NCI-H526 treated with DMSO at 0.1 percent for 48 hours (cell line): ENCODE measurements around the gene ISOC2.

Experiments used
- DNase-seq: peaks from one replicate; lab custom pipeline; 2025; lab: John Stamatoyannopoulos, UW

The ISOC2 gene

DNA sequence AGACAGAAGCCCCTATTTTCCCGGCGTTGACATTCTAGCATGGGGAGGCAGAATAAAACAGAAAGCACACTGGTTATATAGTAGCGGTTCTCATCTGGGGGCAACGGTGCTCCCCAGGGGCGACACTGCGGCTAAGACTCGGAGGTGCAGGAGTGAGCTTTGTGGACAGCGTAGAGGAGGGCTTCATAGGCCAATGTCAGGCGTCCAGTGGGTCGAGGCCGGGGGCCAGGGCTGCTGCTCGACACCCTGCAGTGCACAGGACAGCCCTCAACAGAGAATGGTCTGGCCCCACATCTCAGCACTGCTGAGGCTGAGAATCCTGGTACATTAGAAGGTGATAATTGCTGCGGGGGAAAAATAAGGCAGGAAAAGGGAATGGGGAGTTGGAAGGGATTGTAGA lies 16.5 kb upstream of the ISOC2 start:
- DNase-seq = no peak

DNA sequence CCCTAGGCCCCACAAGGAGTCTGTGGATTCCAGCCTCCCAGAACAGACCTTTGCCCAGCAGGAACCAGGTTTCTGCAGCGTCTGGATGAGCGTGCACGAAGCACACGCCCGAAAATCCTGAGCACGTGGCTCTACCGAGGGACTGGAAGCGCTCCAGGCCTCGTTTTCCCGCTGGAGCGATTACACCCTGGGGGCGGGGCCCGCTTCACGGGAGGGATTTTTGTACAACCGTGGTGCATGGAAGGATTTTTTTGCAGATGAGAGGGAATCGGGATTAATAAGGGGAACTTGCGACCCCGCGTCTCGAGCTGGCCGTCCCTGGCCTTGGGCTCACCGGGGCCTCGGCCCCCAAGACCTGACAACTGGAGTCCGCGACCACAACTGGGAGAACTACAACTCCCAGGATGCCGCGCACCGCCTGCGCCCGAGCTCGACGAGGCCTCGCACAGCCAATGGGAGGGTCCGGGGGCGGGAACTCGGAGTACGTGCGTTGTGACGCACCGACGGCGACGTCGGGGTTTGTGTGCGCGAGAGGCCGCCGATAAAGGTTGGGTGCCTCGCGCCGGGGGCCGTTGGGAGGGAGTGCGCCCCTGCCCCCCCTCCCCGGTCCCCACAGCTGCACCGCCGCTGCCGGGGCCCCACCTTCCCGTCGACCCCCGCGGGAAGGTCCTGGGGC lies 14.8 kb upstream of the ISOC2 start, which contains the start of gene ZNF628:
Gene ZNF628, plus strand, starts transcription at position 518 of the 676 bp plus-strand sequence. CDS start 3,294 bp downstream, outside the sequence.
- peak; percentile 93 for DNase-seq

GRCh38 chr19:55474269-55475265 lies 13.1 kb upstream of the ISOC2 start:
- no peak for DNase-seq

- DNase-seq = no peak
These were observed 12.0 kb upstream of the ISOC2 start for GRCh38 chr19:55473225-55474012.

DNA sequence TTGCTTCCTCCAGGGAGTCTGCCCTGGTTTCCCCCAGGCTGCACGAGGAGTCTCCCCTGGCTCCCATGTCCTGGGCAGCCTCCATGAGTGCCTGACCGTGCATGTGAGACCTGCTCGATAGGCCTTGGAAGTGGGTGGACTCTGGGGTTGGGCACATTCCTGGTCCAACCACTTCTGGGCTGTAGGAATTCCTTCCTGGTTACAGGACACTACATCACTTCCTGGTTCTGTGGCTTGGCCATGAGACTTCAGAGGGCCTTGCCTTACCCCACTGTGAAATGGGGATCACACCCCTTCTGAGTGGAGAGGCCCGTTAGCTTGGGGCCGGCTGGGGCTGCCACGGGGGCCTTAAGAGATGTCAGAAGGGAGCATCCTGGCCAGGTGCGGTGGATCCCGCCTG lies 11.0 kb upstream of the ISOC2 start:
- DNase-seq = no peak

DNA sequence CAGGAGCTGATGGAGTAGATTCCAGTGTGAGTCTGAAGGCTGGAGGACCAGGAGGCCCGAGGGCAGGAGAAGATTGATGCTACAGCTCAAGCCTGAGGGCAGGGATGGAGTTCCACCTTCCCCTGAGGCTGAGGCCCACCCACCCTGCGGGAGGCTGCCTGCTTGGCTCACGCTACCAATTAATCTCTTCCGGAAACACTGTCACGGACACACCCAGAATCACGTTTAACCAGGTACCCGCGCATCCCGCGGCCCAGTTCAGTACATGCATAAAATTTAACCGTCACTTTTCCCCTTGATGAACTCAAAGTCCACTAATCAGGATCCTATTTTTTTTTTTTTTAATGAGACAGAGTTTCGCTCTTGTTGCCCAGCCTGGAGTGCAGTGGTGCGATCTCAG lies 9.8 kb upstream of the ISOC2 start:
- no peak for DNase-seq

DNA sequence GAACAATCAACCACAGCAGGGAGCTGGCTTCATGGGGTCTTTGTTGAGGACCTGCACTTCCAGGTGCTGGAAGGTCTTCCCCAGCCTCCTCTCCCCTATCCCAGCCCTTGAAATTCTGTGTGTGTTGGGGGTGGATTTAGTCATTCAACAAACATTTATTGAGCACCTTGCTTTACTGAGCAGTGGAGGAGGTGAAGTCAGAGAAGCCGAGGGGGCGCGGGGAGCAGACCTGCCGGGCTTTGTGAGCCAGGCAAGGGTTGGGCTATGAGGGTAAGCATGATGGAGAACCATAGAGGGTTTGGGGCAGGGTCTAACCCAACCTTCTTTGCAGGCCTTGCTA lies 6.6 kb upstream of the ISOC2 start:
- no peak for DNase-seq

GRCh38 chr19:55467236-55468053 lies 6.0 kb upstream of the ISOC2 start:
- DNase-seq = no peak

- no peak for DNase-seq
These were observed 4.8 kb upstream of the ISOC2 start for GRCh38 chr19:55466241-55466614.

DNA sequence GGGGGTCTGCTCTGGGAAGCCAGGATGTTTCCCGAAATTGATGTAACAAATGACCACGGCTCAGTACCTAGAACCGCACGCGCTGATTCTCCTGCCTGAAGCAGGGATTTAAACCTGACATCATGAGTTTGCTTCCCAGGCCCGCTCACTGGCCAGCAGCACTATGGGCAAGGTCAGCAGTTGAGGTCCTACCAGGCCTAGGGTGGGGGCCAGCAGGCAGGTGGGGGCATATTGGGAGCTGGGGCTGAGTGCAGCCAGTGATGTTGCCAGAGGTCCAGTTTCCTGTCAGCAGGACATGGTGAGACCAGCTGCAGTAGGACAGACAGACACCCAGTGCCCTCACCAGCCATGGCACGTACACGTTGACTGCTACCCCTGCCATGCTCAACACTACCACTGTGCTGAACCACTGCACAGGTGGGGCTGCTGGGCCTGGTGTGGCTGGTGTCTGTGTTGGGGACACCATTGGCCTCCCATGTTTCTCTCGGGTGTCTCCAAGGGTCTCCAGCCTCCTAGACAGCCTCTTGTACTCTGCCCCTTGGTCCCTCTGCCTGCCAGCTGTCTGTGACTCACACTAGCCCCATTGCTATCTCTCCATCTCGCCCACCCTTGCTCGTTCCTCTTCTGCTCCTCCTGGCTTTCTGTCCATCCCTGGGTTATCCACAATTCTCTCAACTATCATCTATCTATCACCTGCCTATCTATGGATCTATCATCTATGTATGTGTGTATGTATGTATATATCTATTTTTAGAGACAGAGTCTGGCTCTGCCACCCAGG lies 4.2 kb upstream of the ISOC2 start:
- no peak for DNase-seq

GRCh38 chr19:55464662-55465054 lies 3.2 kb upstream of the ISOC2 start, which contains the start of gene C19orf85:
Gene C19orf85, minus strand, starts transcription at chr19:55464751. Its CDS starts 197 bp downstream, at chr19:55464554.
- no peak for DNase-seq

GRCh38 chr19:55464039-55464661 lies 2.7 kb upstream of the ISOC2 start:
- no peak for DNase-seq

DNA sequence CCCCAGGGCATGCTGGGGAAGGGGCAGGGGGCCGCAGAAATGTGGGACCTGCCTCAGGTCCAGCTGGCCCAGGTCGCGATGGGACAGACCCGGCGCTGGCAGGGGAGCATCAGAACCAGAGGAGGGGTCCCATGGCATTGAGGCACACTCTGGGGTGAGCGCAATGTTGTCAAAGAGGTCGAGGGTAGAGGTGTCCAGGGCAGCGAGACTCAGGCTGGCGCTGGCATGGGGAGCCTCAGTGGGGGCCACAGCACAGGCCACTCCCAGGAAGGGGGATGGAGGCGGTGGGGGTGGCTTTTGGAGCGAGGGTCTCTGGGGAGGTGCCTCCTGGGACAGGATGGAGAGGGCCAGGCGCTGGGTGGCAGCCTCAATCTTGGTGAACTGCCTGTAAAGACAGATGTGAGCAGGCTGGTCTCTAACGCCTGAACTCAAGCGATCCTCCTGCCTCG lies 2.2 kb upstream of the ISOC2 start:
- no peak for DNase-seq

DNA sequence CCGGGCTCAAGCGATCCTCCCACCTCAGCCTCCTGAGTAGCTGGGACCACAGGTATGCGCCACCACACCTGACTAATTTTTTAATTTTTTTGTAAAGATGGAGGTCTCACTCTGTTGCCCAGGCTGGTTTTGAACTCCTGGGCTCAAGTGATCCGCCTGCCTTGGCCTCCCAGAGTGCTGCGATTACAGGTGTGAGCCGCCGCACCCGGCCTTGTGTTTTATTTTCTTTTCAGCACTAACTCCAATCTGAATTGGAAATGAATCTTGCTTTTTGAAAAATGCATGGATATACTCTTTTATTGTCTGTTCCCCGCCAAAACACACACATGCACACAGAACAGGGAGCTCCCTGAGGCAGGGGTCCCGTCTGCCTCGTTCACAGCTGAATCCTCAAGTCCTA lies 1.3 kb upstream of the ISOC2 start:
- DNase-seq = no peak

DNA sequence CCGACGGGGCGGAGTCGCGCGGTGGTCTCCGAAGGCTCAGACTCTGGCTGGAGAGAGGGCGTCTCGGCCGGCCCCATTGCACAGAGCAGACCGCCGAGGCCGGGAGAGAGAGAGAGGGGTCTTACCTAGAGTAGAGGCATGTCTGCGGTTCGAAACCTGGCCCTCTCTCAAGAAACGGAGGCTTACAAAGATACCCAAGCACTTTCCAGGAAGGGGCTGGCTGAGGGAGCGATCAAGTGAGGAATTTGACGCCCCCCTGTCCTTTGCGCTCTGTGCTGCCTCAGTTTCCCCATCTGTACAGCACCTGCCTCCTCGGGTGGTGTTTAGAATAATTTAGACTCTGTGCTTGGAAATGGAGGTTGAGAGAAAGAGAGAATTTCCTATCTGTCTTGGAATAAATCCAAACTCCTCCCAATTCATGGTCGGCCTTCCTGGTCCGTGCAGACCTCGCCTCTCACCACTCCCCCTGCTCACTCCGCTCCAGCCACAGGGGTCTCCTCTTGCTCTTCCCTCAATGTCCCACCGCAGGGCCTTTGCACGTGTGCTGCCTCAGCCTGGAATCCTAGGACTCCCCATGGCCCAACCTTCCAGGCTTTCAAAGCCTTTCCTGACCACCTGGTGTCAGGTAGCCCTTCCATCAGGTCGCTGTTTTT lies 658 bp upstream of the ISOC2 start:
- no peak for DNase-seq

DNA sequence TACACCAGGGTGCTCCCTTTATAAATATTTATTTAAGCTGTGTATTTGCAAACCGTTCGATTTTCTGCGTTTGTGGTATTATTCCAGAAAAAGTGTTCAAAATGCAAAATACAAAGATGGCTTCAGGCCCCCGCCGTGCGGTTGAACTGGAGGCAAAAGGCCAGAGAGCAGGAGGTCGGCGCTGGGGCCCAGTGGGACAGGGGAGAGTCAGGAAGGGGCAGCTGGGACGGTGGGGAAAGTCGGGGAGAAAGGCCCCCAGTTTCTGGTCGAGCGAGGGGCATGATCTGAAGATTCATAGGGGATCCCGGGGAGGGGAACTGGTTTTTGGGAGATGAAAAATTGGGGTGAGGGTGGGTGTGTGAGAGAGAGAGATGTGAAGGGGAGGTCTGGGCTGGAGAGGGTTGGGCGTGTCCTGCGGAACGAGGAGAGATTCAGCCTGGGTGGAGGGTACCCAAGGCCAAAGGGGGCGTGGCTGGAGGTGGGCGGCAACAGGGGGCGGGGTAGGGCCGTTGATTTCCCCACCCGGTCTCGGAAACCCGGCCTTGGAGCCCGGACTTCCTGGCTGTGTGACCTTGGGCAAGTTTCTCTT lies 678 bp downstream of the ISOC2 start:
- peak; percentile 43 for DNase-seq

DNA sequence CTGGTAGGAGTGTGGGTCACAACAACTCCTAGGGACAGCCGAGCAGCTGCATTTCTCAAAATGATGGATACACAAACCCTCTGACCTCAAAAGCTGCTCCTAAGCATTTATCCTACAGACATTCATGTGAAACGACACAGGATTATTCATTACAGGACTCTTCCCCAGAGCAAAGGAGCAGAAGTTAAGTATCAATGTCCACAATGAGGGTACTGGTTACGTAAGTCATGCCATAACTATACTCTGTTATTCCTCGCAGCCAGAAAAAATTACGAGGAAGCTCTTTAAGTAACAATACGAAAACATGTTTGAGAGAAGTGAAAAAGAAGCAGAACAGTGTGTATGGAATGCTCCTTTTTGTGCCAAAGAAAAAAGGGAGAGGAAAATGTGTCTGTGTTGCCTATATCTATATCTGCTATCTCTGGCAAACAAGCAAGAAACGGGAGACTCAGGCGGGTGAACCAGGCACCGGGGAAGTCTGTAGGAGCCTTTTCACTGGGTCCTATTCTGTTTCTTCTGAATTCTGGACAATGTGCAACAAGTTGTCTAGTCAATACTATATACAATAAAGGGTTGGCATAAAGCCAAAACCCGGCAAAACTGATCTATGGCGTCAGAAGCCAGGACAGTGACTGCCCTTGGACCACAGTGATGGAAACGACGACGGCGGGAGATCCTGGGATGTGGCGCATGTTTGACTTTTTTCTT lies 1.3 kb downstream of the ISOC2 start:
- DNase-seq = no peak

GRCh38 chr19:55459551-55459949 lies 1.9 kb downstream of the ISOC2 start:
- DNase-seq = no peak
